SJSA1 (cell line): ENCODE measurements around the gene GAN. TPM values are rescaled to one million over a fixed set of nuclear protein-coding genes. Genes with fewer than 3 reads are reported as not detected.
A peak's percentile ranks its signal among the peaks of the same experiment; 100 is the strongest.

Source experiments
- DNase-seq, 2 experiments: peaks; one replicate each; pipeline ENCODE4 v3.0.0-alpha.2; 2015 to 2020; ENCODE audit warnings: low spot score in 2 of 2, low read depth in 1 of 2
- H3K27ac ChIP-seq: fragments of 250-450 bp; sonication (Bioruptor Pico); 2 replicates; pipeline ENCODE4 v1.5.1; 2020; ENCODE audit warnings: mild to moderate bottlenecking, moderate library complexity
- H3K27me3 ChIP-seq: fragments of 250-450 bp; sonication (Bioruptor Pico); replicated peaks from 2 replicates; pipeline ENCODE4 v1.5.1; 2020; ENCODE audit warnings: mild to moderate bottlenecking, moderate library complexity
- H3K36me3 ChIP-seq: fragments of 250-450 bp; sonication (Bioruptor Pico); 2 replicates; pipeline ENCODE4 v1.5.1; 2020; ENCODE audit warnings: mild to moderate bottlenecking
- H3K4me1 ChIP-seq: fragments of 250-450 bp; sonication (Bioruptor Pico); replicated peaks from 2 replicates; pipeline ENCODE4 v1.6.1; 2021; ENCODE audit warnings: mild to moderate bottlenecking
- H3K4me3 ChIP-seq: fragments of 250-450 bp; sonication (Bioruptor Pico); 2 replicates; pipeline ENCODE4 v1.5.1; 2020; ENCODE audit warnings: mild to moderate bottlenecking
- H3K9me3 ChIP-seq: fragments of 250-450 bp; sonication (Bioruptor Pico); replicated peaks from 2 replicates; pipeline ENCODE4 v1.5.1; 2020; ENCODE audit warnings: mild to moderate bottlenecking
- total RNA-seq: library from RNA; depleted of rRNA; stranded (reverse); fragments of >200 nt; shearing (Covaris generic); gene quantifications from 2 replicates; pipeline ENCODE4 v1.2.3, GENCODE V29; 2014; rRNA removed

GAN gene, protein sequence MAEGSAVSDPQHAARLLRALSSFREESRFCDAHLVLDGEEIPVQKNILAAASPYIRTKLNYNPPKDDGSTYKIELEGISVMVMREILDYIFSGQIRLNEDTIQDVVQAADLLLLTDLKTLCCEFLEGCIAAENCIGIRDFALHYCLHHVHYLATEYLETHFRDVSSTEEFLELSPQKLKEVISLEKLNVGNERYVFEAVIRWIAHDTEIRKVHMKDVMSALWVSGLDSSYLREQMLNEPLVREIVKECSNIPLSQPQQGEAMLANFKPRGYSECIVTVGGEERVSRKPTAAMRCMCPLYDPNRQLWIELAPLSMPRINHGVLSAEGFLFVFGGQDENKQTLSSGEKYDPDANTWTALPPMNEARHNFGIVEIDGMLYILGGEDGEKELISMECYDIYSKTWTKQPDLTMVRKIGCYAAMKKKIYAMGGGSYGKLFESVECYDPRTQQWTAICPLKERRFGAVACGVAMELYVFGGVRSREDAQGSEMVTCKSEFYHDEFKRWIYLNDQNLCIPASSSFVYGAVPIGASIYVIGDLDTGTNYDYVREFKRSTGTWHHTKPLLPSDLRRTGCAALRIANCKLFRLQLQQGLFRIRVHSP
- 7.5 and 8.6 TPM in 2 replicates for total RNA-seq

DNA sequence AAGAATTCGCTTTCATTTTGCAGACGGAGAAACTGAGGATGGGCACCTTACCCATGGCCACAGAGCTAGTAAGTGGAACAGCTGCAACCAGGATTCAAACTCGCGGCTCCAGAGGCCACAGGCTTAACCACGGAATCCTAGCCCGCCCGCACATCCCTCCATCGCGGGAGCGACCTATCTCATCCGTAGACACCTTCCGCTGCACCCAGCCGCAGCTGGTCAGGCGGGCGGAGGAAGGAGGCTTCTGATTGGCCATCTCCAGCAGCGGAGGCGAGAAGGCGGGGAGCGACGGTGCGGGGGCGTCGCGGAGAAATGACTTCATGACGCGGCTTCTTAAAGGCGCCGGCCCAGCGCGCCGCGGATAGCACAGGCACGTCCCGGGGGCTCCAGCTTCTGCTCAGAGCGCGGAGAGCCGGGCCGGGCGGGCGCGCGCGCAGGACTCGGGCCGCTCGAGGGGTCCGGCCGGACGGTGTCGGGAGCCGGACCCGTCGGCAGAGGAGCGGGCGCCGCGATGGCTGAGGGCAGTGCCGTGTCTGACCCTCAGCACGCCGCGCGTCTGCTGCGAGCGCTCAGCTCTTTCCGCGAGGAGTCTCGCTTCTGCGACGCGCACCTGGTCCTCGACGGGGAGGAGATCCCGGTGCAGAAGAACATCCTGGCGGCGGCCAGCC, at the start of gene GAN:
Gene GAN (plus strand): TSS at position 360 of the 668 bp plus-strand sequence. CDS start 152 bp downstream, at position 512.
- H3K27ac ChIP-seq, result peak within 1 kb of the TSS; percentile 53
- H3K9me3 ChIP-seq, result no peaks in the 10 kb centered on the region
- peaks cover 23% of the 10 kb centered on the region for H3K4me1 ChIP-seq
- no peaks in the 10 kb centered on the region for H3K27me3 ChIP-seq
- H3K4me3 ChIP-seq, result peak within 1 kb of the TSS; percentile 95
- peaks cover 14% of the 10 kb centered on the region; the same call in 1 of the 2 replicates for H3K36me3 ChIP-seq
- peak; percentile 95 to 96 for DNase-seq

DNA sequence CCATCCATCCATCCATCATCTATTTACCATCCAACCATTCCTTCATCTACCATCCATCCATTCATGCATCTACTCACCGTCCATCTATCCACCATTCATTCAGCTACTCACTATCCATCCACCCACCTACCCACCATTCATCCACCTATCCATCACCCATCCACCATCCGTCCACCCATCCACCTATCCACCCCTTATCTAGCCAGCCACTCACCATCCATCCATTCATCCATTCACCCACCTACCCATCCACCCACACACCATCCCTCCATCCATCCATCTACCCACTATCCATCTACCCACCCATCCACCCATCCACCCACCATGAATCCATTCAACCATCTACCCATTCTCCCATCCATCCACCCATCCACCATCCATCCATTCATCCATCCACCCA, 49.7 kb upstream of the GAN start:
- no peak for DNase-seq
- Histone ChIP-seq H3K36me3 (no peaks in the 10 kb centered on the region), H3K9me3 (no peaks in the 10 kb centered on the region), H3K4me1 (no peaks in the 10 kb centered on the region), H3K27ac (no peak overlapping the region), H3K4me3 (no peak overlapping the region), H3K27me3 (peaks cover 3% of the 10 kb centered on the region; the same call in 1 of the 2 replicates)

DNA sequence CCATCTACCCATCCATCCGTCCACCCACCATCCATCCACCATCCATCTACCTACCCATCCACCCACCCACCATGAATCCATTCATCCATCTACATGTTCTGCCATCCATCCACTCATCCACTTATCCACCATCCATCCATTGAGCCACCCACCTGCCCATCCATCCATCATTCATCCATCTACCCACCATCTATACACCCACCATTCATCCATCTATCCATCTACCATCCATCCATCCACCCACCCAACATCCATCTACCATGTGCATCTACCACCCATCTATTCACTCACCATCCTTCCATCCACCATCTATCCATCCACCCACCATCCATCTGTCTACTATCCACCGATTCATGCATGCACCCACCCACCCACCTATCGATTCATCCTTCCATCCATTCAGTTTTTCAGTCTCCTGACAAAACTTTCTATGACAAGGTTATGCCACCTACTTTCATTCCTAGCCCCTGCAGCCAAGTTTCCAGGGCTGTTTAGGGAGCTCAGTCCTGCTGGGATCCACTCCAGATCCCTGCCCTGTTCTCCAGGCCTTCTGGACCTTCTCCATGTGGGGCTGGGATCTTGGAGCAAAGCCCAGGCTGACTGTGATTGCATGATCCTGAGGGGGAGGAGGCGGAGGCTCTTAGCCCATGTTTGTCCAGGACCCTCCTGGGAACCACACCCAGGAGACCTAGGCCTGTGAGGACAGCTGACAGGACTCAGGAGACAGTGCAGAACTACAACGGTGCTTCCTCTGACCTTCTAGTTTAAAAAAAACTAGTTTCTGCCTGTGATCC, 48.9 kb upstream of the GAN start:
- Histone ChIP-seq H3K4me1 (no peaks in the 10 kb centered on the region), H3K9me3 (no peaks in the 10 kb centered on the region), H3K27me3 (no peaks in the 10 kb centered on the region), H3K36me3 (no peaks in the 10 kb centered on the region), H3K4me3 (no peak overlapping the region), H3K27ac (no peak overlapping the region)
- no peak for DNase-seq

DNA sequence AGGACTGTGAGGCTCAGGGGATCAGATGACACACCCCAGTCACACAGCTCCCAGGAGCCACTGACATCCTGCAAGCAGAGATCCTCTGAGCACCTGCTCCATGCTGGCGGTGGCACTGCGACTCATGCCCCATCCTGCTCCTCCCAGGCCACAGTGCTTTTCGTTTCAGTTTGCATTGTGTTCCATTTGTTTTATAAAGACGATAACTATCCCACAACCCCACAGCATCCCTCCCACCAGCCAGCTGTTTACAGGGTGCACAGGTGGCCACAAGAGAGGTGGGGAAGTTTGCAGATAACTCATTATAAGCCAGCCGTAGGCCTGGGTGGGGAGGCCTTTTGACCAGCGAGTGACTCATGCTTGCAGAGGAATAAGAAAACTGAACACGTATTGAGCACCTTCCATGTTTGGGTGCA, 48.1 kb upstream of the GAN start:
- no peaks in the 10 kb centered on the region for H3K27me3 ChIP-seq
- H3K4me1 ChIP-seq, result no peaks in the 10 kb centered on the region
- H3K9me3 ChIP-seq, result no peaks in the 10 kb centered on the region
- no peaks in the 10 kb centered on the region for H3K36me3 ChIP-seq
- DNase-seq, result no peak
- H3K27ac ChIP-seq, result no peak overlapping the region
- H3K4me3 ChIP-seq, result no peak overlapping the region

DNA sequence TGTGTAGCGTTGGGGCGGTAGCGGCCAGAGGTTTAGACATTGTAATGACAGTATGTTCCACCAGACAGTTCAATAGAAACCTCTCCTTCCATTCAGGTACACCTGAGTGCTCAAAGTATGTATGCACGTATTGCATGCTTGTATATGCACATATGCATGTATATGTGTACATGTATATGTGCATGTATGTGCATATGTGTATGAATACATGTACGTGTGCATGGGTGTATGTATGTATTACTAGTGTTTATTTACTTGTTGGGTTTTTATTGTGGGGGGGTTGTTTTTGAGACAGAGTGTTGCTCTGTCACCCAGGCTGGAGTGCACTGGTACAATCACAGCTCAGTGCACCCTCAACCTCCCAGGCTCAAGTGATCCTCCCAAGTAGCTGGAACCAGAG, 46.3 kb upstream of the GAN start:
- no peaks in the 10 kb centered on the region for H3K4me1 ChIP-seq
- H3K9me3 ChIP-seq, result no peaks in the 10 kb centered on the region
- no peaks in the 10 kb centered on the region for H3K27me3 ChIP-seq
- H3K27ac ChIP-seq, result no peak overlapping the region
- H3K4me3 ChIP-seq, result no peak overlapping the region
- no peaks in the 10 kb centered on the region for H3K36me3 ChIP-seq
- no peak for DNase-seq

DNA sequence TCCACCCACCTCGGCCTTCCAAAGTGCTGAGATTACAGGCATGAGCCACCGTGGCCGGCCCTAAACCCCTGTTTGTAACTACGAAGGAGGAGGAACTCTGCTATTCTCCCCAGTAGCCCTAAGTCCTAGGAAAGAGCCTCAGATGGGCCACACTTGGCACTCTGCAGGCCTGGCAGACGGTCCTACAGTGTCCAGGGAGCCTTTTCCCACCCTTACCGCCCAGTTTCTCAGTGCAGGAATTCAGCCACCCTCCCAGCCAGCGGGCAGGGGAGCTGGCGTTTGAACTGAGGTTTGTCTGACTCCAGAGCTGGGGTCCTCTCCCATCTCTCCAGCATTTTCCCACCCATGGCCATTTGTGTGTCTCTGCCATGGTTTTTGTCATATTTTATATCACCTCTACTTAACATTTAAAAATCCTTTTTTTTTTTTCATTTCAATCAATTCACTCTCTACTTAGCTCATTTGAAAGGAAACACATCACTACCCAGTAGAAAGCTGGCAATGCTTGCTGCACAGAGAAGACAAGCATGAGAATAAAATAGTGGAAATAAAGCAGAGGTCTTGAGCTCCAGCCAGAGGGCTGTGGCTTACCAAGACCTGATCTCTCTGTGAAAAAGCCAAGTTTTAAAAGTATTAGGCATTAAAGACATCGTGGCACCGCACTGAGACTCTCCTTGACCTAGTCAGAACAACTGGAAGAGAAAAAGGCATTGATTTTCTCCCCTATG, 41.4 kb upstream of the GAN start:
- H3K4me1 ChIP-seq, result no peaks in the 10 kb centered on the region
- no peaks in the 10 kb centered on the region for H3K9me3 ChIP-seq
- no peaks in the 10 kb centered on the region for H3K27me3 ChIP-seq
- DNase-seq, result no peak
- H3K27ac ChIP-seq, result no peak overlapping the region
- H3K4me3 ChIP-seq, result no peak overlapping the region
- no peaks in the 10 kb centered on the region for H3K36me3 ChIP-seq

DNA sequence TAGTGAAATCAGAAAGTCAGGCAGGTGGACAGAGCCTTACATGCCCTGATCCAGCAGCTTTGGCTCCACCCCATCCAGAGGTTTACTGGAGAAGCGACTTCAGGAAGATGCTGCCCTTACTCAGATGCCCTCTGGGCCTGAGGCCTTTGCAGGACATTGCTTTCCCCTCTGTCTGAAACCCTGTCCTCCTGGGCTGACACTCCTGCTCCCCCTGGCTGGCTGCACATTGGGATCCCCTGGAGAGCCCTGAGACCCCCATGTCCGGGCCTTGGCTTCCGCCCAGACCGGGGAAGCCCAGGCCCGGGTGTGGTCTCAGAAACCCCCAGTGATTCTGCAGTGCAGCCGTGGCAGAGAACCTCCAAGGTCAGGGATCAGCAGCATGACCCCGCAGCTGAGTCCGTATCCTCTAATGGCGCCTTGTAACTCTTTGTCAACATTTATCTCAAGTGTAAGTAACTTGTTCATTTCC, 39.7 kb upstream of the GAN start:
- Histone ChIP-seq H3K36me3 (no peaks in the 10 kb centered on the region), H3K4me1 (no peaks in the 10 kb centered on the region), H3K9me3 (no peaks in the 10 kb centered on the region), H3K27me3 (no peaks in the 10 kb centered on the region), H3K4me3 (no peak overlapping the region), H3K27ac (no peak overlapping the region)
- DNase-seq, result no peak

DNA sequence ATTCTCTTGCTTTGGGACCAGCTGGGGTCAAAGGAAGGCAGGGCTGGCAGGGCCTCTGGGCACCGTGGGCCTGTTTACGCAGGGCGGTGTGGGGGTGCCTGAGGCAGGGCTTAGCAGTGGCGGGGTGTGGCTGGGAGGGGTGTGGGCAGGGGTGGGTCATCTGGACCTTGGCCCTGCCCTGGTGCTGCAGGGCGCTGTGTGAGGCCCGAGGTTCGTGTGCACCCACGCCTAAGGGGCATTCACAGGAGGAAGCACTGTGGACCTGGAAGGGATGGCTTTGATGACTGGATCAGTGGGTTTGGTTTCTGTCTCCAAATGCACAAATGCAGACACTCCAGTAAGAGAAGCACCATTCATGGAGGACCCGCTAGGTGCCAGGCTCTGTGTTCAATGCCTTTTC, 39.0 kb upstream of the GAN start:
- Histone ChIP-seq H3K9me3 (no peaks in the 10 kb centered on the region), H3K4me3 (no peak overlapping the region), H3K27me3 (0 out of 2 replicates have a peak, but pooled peaks cover 3% of the 10 kb centered on the region), H3K4me1 (no peaks in the 10 kb centered on the region), H3K27ac (no peak overlapping the region), H3K36me3 (no peaks in the 10 kb centered on the region)
- no peak for DNase-seq

DNA sequence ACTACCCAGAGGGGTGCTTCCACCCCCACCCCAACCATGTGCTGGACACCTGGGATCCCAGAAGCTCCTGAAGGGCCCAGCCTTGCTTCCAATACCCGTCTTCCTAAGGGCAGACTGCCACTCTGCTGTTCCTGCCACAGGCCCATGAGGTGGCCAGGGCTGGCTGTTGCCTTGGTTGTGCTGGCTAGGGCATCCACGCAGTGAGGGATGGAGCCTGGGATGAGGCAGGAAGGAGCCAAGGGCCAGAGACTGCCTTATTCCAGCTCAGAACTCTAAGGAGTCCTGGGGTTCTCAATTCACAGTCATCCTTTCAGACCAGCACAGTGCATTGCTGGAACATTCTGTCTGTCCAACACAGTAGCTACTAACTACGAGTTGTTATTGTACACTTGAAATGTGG, 38.4 kb upstream of the GAN start:
- no peak for DNase-seq
- no peak overlapping the region for H3K27ac ChIP-seq
- H3K27me3 ChIP-seq, result 0 out of 2 replicates have a peak, but pooled peaks cover 3% of the 10 kb centered on the region
- no peaks in the 10 kb centered on the region for H3K9me3 ChIP-seq
- no peaks in the 10 kb centered on the region for H3K36me3 ChIP-seq
- H3K4me1 ChIP-seq, result no peaks in the 10 kb centered on the region
- H3K4me3 ChIP-seq, result no peak overlapping the region

DNA sequence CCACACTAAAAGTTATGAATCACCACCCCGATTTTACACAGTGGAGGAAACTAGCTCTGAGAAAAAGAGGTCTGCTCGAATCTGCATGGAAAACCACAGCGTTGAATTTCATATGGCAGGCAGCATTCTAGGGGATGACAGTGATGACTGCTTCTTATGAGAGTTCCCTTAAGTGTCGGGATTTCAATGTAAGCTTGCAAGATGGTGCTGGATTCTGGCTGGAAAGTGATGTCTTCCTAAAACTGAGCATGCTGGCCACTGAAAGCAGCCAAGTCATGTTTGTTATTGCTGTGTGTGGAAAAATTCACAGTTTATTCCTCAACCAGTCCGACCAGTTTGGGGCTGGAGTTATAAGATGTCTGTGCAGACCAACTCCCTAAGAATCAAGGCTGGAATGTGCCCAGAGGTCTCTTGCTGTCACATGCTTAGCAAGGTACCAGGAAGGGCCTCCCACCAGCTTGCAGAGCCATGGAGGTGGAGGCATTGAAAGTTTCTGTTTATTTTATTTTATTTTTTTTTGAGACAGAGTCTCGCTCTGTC, 37.2 kb upstream of the GAN start:
- no peak overlapping the region for H3K4me3 ChIP-seq
- H3K27ac ChIP-seq, result no peak overlapping the region
- H3K4me1 ChIP-seq, result no peaks in the 10 kb centered on the region
- H3K36me3 ChIP-seq, result no peaks in the 10 kb centered on the region
- DNase-seq, result no peak
- 0 out of 2 replicates have a peak, but pooled peaks cover 3% of the 10 kb centered on the region for H3K27me3 ChIP-seq
- H3K9me3 ChIP-seq, result no peaks in the 10 kb centered on the region

DNA sequence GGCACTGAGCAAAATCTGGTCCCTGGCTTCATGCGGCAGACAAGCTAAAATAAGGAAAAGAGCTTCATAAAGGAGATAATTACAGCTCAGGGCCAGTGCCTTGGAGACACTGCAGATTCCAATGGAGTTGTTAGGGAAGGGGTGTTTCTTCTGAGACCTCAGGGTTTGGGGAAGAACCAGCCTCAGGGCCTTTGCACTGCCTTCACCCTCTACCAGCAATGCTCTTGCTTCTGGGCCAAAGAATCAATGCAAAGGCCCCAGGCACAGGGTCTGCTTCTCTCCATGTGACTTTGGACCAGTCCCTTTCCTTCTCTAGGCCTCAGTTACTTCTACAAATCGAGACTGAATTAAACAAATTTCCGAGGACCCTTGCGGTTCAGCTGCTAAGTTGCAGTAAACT, 36.2 kb upstream of the GAN start:
- 0 out of 2 replicates have a peak, but pooled peaks cover 3% of the 10 kb centered on the region for H3K27me3 ChIP-seq

DNA sequence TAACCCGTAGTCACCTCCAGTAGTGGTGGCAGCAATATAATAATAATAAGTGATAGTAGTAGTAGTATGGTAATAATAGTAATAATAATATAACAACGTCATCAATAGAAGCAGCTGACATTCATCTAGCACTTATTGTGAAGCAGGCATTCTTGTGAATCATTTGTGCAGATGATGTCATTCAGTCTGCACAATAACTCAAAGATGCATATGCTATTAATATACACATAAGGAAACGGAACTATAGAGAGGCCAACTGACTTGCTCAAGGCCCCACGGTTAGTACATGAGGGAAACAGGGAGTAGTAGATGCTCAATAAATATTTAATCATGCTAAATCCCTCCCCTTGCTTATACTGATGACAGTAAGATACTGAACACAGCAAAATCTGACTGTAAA, 35.4 kb upstream of the GAN start:
- DNase-seq, result no peak
- H3K27ac ChIP-seq, result no peak overlapping the region
- no peaks in the 10 kb centered on the region for H3K4me1 ChIP-seq

More for the DNA sequence above, 36.2 kb upstream of the GAN start:
- H3K36me3 ChIP-seq, result no peaks in the 10 kb centered on the region
- no peaks in the 10 kb centered on the region for H3K4me1 ChIP-seq
- no peak overlapping the region for H3K4me3 ChIP-seq
- DNase-seq, result no peak
- H3K27ac ChIP-seq, result no peak overlapping the region
- H3K9me3 ChIP-seq, result no peaks in the 10 kb centered on the region

More for the DNA sequence above, 35.4 kb upstream of the GAN start:
- Histone ChIP-seq H3K9me3 (no peaks in the 10 kb centered on the region), H3K27me3 (0 out of 2 replicates have a peak, but pooled peaks cover 3% of the 10 kb centered on the region), H3K36me3 (no peaks in the 10 kb centered on the region), H3K4me3 (no peak overlapping the region)
